HL-60 (cell line): ENCODE data around the gene CSAG1.

ENCODE experiments used
- CTCF ChIP-seq: IDR thresholded peaks from one replicate; pipeline ENCODE4 v1.5.1; 2011; ENCODE audit warnings: low read length, control low read depth, inconsistent platforms; ENCODE audit not compliant: insufficient read depth
- GABPA ChIP-seq: IDR thresholded peaks from 2 replicates; pipeline ENCODE4 v1.6.1; 2012; ENCODE audit warnings: low read depth
- POLR2AphosphoS5 ChIP-seq: IDR thresholded peaks from 2 replicates; pipeline ENCODE4 v1.6.1; 2012; ENCODE audit warnings: low read depth
- REST ChIP-seq: IDR thresholded peaks from 2 replicates; pipeline ENCODE4 v1.6.1; 2012; ENCODE audit warnings: low read depth; ENCODE audit not compliant: insufficient replicate concordance
- SPI1 ChIP-seq: IDR thresholded peaks from 2 replicates; pipeline ENCODE4 v1.6.1; 2012; ENCODE audit warnings: low read depth, mild to moderate bottlenecking, borderline replicate concordance

- TF ChIP-seq REST, result no peak
- TF ChIP-seq CTCF, result no peak
- TF ChIP-seq POLR2AphosphoS5, result no peak
- no peak for TF ChIP-seq GABPA
- TF ChIP-seq SPI1, result no peak
Observed at GRCh38 chrX:152735101-152735500, 1.6 kb upstream of the CSAG1 start.
